ENCODE results near the gene ZNF775. TPM values are rescaled to one million over a fixed set of nuclear protein-coding genes. Genes with fewer than 3 reads are reported as not detected.

ZNF775 gene
- total RNA-seq, 1 donor from 2014 or later, result 3.0 TPM

DNA sequence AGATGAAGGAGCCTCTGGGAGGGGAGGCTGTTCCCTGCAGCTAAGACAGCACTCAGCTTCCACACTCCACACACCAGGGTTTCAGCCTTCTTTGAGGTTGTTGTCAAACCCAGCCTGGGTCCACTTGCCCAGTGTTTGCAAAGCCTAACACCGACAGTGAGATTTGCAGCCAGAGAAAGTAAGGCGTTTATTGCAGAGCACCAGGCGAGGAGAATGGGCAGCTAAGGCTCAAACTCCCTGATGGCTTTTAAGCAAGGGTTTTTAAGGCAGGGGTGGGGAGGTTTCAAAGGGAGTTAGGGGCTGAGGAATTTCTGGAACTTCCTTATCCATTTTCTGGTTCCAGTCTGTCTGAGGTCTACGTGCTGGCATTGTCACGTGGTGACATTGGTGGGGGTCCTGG is 4.7 kb upstream of the ZNF775 start:
- H3K4me2 ChIP-seq, result no peak overlapping the region
- peaks cover 50% of the 10 kb centered on the region for H3K79me2 ChIP-seq (ENCODE audit: low read depth)
- no peak overlapping the region for H3K4me3 ChIP-seq
- Mint-ChIP-seq H3K9me3 (no peaks in the 10 kb centered on the region), H3K4me3 (peak overlapping the region; percentile 46), H3K36me3 (peaks cover 23% of the 10 kb centered on the region), H3K27ac (no peak overlapping the region), H3K27me3 (ENCODE audit: insufficient read depth, low read depth) (peaks cover 10% of the 10 kb centered on the region), H3K4me1 (peaks cover 61% of the 10 kb centered on the region)
- DNase-seq (ENCODE audit: low spot score), result peak; percentile 1
- H3K36me3 ChIP-seq, result no peaks in the 10 kb centered on the region
- peaks cover 31% of the 10 kb centered on the region for H3F3A ChIP-seq (ENCODE audit: low read depth)
- H3K4me1 ChIP-seq, result peaks cover 16% of the 10 kb centered on the region
- no peaks in the 10 kb centered on the region for H3K27me3 ChIP-seq
- no peak overlapping the region for H3K9ac ChIP-seq
- H3K9me3 ChIP-seq (ENCODE audit: low read depth), result no peaks in the 10 kb centered on the region
- no peak overlapping the region for H2AFZ ChIP-seq (replicated peaks)
- H4K20me1 ChIP-seq (ENCODE audit: low read depth), result peaks cover 29% of the 10 kb centered on the region
- H3K27ac ChIP-seq, result no peak overlapping the region
- TF ChIP-seq, protein P1, sequence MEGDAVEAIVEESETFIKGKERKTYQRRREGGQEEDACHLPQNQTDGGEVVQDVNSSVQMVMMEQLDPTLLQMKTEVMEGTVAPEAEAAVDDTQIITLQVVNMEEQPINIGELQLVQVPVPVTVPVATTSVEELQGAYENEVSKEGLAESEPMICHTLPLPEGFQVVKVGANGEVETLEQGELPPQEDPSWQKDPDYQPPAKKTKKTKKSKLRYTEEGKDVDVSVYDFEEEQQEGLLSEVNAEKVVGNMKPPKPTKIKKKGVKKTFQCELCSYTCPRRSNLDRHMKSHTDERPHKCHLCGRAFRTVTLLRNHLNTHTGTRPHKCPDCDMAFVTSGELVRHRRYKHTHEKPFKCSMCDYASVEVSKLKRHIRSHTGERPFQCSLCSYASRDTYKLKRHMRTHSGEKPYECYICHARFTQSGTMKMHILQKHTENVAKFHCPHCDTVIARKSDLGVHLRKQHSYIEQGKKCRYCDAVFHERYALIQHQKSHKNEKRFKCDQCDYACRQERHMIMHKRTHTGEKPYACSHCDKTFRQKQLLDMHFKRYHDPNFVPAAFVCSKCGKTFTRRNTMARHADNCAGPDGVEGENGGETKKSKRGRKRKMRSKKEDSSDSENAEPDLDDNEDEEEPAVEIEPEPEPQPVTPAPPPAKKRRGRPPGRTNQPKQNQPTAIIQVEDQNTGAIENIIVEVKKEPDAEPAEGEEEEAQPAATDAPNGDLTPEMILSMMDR (IDR thresholded peaks at IDR 0.05), result no peak
- TF ChIP-seq EZH2 (IDR thresholded peaks at IDR 0.05) (no peak), EZH2phosphoT487 (IDR thresholded peaks at IDR 0.05) (no peak)

DNA sequence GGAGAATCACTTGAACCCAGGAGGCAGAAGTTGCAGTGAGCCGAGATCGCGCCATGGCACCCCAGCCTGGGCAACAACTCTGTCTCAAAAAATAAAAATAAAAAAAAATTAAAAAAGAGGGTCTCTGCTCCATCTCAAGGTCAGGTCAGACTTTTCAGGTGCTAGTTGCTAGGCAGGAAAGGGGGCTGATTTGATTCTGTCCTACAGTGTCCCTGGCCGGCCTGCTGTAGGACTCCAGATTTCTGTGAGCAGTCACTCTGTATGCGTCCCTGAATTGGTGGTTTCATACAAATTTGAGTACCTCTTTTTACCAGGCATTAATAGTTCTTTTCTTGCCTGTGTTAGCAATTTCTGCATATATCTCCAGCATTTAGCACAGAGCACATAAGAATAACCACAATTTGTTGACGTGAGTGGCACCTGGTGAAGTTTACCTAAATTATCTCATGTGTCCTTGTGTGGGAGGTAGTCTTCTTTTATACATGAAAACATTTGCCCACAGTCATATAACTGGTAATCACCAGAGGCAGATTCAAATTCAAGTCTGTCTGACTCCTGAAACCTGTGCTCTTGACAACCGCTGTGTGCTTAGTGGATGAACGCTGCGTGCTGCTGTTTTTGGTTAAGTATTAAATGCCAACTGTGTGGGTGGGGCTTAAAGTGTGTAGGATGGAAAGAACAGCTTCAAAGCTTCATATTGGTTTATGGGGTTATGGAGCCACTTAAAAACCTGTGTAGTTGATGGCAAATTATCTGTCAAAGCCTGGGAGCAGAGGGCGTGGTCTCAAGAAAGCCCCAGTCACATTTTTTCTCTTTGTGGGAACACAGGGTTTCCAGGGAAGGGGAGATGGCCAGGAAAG is 3.2 kb upstream of the ZNF775 start:
- Mint-ChIP-seq H3K27ac (no peak overlapping the region), H3K36me3 (peaks cover 23% of the 10 kb centered on the region), H3K27me3 (ENCODE audit: insufficient read depth, low read depth) (peaks cover 18% of the 10 kb centered on the region), H3K4me1 (peaks cover 60% of the 10 kb centered on the region), H3K9me3 (no peaks in the 10 kb centered on the region), H3K4me3 (peak overlapping the region; percentile 42)
- Histone ChIP-seq H3K4me2 (no peak overlapping the region), H3K4me3 (no peak overlapping the region), H3K9me3 (ENCODE audit: low read depth) (no peaks in the 10 kb centered on the region), H3K36me3 (no peaks in the 10 kb centered on the region), H3K27me3 (no peaks in the 10 kb centered on the region), H3K27ac (no peak overlapping the region), H2AFZ (replicated peaks) (no peak overlapping the region), H3K79me2 (ENCODE audit: low read depth) (peaks cover 50% of the 10 kb centered on the region), H3K9ac (no peak overlapping the region), H3F3A (ENCODE audit: low read depth) (peaks cover 43% of the 10 kb centered on the region), H4K20me1 (ENCODE audit: low read depth) (peaks cover 42% of the 10 kb centered on the region), H3K4me1 (peaks cover 15% of the 10 kb centered on the region)
- peak; percentile 2 for DNase-seq (ENCODE audit: low spot score)
- no peak for TF ChIP-seq EZH2phosphoT487 (IDR thresholded peaks at IDR 0.05)
- TF ChIP-seq, protein P1 (IDR thresholded peaks at IDR 0.05), result no peak
- TF ChIP-seq EZH2 (IDR thresholded peaks at IDR 0.05), result no peak

DNA sequence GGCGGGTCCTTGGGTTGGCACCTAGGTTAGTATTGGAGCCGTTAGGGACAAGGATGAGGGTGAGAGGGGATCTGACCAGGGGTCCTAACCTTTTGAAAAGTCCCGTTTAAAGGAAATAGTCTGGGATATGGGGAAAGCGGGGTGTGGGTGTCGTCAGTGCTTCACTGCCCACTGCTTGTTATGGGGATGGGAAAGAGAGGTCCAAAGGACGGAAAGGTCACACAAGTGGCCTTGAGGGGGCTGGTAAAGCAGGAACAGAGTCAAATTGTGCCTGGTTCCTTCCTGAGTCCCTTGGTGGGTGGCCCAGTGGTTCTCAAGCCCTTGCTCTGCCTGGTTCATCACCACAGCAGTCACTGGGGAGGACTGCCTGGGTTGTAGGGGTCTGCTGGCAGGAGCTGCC is 2.6 kb upstream of the ZNF775 start:
- H3K9ac ChIP-seq, result no peak overlapping the region
- DNase-seq (ENCODE audit: low spot score), result peak; percentile 4
- TF ChIP-seq, protein P1 (IDR thresholded peaks at IDR 0.05), result no peak
- TF ChIP-seq EZH2phosphoT487 (IDR thresholded peaks at IDR 0.05) (no peak), EZH2 (IDR thresholded peaks at IDR 0.05) (no peak)

More for the DNA sequence above, 2.6 kb upstream of the ZNF775 start:
- Mint-ChIP-seq H3K4me3 (peak overlapping the region; percentile 42), H3K27ac (no peak overlapping the region), H3K27me3 (ENCODE audit: insufficient read depth, low read depth) (peaks cover 18% of the 10 kb centered on the region), H3K4me1 (peaks cover 64% of the 10 kb centered on the region), H3K9me3 (no peaks in the 10 kb centered on the region), H3K36me3 (peaks cover 22% of the 10 kb centered on the region)
- Histone ChIP-seq H3K4me3 (no peak overlapping the region), H3K4me2 (no peak overlapping the region), H3K9me3 (ENCODE audit: low read depth) (no peaks in the 10 kb centered on the region), H4K20me1 (ENCODE audit: low read depth) (peaks cover 47% of the 10 kb centered on the region), H3K4me1 (peaks cover 21% of the 10 kb centered on the region), H3K79me2 (ENCODE audit: low read depth) (peaks cover 50% of the 10 kb centered on the region), H3K36me3 (no peaks in the 10 kb centered on the region), H2AFZ (replicated peaks) (no peak overlapping the region), H3K27me3 (no peaks in the 10 kb centered on the region), H3K27ac (no peak overlapping the region), H3F3A (ENCODE audit: low read depth) (peaks cover 43% of the 10 kb centered on the region)
